Ishikawa (cell line): ENCODE results near the gene FXN.

Source experiments
- CEBPB ChIP-seq: IDR thresholded peaks from 2 replicates; pipeline ENCODE4 v1.6.1; 2012
- CREB1 ChIP-seq: IDR thresholded peaks from 2 replicates; pipeline ENCODE4 v1.6.1; 2012; ENCODE audit warnings: low read depth
- EGR1 ChIP-seq: IDR thresholded peaks from 2 replicates; pipeline ENCODE4 v1.6.1; 2012
- EP300 ChIP-seq: IDR thresholded peaks from 2 replicates; pipeline ENCODE4 v1.6.1; 2012; ENCODE audit warnings: borderline replicate concordance
- FOXM1 ChIP-seq: IDR thresholded peaks from 2 replicates; pipeline ENCODE4 v1.6.1; 2012; ENCODE audit warnings: low read depth, borderline replicate concordance
- NFIC ChIP-seq: IDR thresholded peaks from 2 replicates; pipeline ENCODE4 v1.6.1; 2012
- RAD21 ChIP-seq: IDR thresholded peaks from 2 replicates; pipeline ENCODE4 v1.6.1; 2012; ENCODE audit warnings: low read depth
- REST ChIP-seq: IDR thresholded peaks from 2 replicates; pipeline ENCODE4 v1.6.1; 2012; ENCODE audit warnings: low read depth, mild to moderate bottlenecking
- TAF1 ChIP-seq: IDR thresholded peaks from 2 replicates; pipeline ENCODE4 v1.6.1; 2012; ENCODE audit warnings: low read depth, mild to moderate bottlenecking
- TCF12 ChIP-seq: IDR thresholded peaks from 2 replicates; pipeline ENCODE4 v1.6.1; 2012; ENCODE audit warnings: low read depth
- TEAD4 ChIP-seq: IDR thresholded peaks from 2 replicates; pipeline ENCODE4 v1.6.1; 2012
- YY1 ChIP-seq: IDR thresholded peaks from 2 replicates; pipeline ENCODE4 v1.6.1; 2012; ENCODE audit warnings: low read depth
- ZBTB7A ChIP-seq: IDR thresholded peaks from 2 replicates; pipeline ENCODE4 v1.6.1; 2012; ENCODE audit warnings: low read depth
- TF ChIP-seq, protein P1 (sequence below): IDR thresholded peaks from 2 replicates; pipeline ENCODE4 v1.6.1; 2012
- TF ChIP-seq, protein P2 (sequence below): IDR thresholded peaks from 2 replicates; pipeline ENCODE4 v1.6.1; 2012

FXN gene

GRCh38 chr9:69089491-69089890 is 53.9 kb downstream of the FXN start:
- TF ChIP-seq NFIC: no peak
- no peak for TF ChIP-seq EP300
- TF ChIP-seq, protein P1, sequence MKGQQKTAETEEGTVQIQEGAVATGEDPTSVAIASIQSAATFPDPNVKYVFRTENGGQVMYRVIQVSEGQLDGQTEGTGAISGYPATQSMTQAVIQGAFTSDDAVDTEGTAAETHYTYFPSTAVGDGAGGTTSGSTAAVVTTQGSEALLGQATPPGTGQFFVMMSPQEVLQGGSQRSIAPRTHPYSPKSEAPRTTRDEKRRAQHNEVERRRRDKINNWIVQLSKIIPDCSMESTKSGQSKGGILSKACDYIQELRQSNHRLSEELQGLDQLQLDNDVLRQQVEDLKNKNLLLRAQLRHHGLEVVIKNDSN: no peak
- TF ChIP-seq EGR1: no peak
- no peak for TF ChIP-seq TEAD4
- no peak for TF ChIP-seq REST
- no peak for TF ChIP-seq CREB1
- TF ChIP-seq TCF12: no peak
- TF ChIP-seq, protein P2, sequence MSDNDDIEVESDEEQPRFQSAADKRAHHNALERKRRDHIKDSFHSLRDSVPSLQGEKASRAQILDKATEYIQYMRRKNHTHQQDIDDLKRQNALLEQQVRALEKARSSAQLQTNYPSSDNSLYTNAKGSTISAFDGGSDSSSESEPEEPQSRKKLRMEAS: no peak
- TF ChIP-seq ZBTB7A: no peak
- TF ChIP-seq CEBPB: no peak
- no peak for TF ChIP-seq FOXM1
- TF ChIP-seq YY1: no peak
- no peak for TF ChIP-seq RAD21
- TF ChIP-seq TAF1: no peak

DNA sequence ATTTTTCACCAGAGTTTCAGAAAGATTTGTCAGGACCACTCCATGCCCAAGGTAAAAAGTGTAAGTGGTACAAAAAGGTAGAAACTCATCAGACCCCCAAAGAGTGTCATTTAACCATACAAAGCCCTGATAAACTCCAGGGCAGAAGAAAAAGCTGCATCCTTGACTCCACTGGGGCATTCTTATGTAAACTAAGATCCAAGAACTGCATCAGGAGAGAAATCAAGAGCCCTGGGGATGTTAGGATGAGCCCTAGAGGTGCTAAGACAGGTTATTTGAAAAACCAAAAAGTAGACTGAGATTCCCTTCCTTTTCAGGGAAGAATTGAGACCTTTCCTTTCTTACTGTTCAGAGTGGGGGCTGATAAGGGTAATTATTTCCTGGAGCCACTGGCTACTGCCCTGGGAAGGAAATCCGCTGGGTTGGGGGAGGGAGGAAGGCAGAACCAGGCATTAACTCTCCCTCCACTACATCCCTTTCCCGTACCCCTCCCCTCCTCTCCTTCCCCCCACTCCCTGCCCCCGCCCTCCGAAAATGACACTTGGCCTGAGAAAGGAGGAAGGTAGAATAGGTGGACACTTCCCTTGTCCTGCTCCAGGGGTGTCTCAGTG is 54.7 kb downstream of the FXN start:
- TF ChIP-seq, protein P1: no peak
- TF ChIP-seq TEAD4 (no peak), ZBTB7A (no peak), CEBPB (no peak), YY1 (no peak), EGR1 (no peak), TAF1 (no peak), REST (no peak), RAD21 (no peak), EP300 (no peak)

DNA sequence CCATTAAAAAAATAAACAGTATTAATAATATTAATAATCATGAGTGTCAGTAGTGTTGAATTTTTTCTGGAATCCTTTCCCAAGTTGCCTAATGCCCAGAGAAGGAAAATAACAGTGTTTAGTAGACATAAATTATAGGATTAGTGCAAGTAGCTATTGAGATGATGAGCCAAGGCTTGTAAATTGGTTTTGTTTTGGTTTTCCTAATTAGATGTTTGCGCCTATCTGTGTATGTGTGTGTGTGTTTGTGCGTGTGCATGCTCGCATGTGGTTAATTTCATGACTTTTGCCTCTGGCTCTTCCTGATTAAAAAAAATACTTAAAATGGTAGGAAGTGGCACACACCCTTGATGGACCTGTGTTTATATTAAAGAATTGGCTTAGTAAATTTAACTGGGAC is 55.4 kb downstream of the FXN start:
- TF ChIP-seq TCF12: no peak

GRCh38 chr9:69093471-69094103 is 58.0 kb downstream of the FXN start:
- TF ChIP-seq, protein P1: no peak
- TF ChIP-seq TAF1: no peak
- TF ChIP-seq ZBTB7A: no peak
- TF ChIP-seq REST: no peak
- TF ChIP-seq CREB1: no peak
- no peak for TF ChIP-seq TEAD4
- no peak for TF ChIP-seq CEBPB
- no peak for TF ChIP-seq EGR1
- TF ChIP-seq TCF12: no peak

DNA sequence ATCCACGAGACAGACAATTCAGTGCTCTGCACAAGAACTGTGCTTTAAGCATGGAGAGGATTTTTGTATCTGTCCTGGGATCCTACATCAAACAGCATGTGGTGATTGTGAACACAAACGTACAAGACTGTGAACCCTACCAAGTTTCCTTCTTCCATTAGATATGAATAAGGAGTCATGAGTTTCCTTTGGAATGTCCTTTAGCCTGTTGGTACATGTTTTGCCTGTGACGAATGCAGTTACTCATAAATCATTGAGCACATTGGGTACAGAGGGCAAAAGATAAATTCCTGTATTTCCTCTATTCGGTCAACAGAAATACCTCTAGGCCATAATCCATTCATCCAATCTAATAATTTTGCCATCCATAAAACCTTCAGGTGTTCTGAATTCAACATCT is 61.5 kb downstream of the FXN start:
- TF ChIP-seq EP300 (no peak), NFIC (no peak)
